HuH-7.5 (cell line): ENCODE measurements around the gene RAPSN.
A peak's percentile ranks its signal among the peaks of the same experiment; 100 is the strongest.

Experiments
- DNase-seq: peaks from one replicate; pipeline ENCODE4 v3.0.0; 2011; ENCODE audit warnings: low spot score

Gene RAPSN

GRCh38 chr11:47431356-47432083 lies 17.4 kb downstream of the RAPSN start:
- no peak for DNase-seq

DNA sequence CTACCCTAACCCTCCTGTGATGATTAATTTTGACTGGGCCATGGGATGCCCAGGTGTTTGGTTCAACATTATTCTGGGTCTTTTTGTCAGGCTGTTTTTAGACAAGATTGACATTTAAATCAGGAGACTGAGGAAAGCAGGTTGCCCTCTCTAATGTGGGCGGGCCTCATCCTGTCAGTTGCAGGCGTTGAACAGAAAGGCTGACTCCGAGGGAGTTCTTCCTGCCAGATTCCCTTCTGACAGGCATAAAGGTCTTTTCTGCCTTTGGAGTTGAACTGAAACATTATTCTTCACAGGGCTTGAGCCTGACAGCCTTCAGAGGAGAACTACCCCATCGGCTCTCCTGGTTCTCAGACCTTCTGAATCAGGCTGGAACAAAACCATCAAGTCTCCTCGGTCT lies 18.4 kb downstream of the RAPSN start:
- DNase-seq, result no peak

DNA sequence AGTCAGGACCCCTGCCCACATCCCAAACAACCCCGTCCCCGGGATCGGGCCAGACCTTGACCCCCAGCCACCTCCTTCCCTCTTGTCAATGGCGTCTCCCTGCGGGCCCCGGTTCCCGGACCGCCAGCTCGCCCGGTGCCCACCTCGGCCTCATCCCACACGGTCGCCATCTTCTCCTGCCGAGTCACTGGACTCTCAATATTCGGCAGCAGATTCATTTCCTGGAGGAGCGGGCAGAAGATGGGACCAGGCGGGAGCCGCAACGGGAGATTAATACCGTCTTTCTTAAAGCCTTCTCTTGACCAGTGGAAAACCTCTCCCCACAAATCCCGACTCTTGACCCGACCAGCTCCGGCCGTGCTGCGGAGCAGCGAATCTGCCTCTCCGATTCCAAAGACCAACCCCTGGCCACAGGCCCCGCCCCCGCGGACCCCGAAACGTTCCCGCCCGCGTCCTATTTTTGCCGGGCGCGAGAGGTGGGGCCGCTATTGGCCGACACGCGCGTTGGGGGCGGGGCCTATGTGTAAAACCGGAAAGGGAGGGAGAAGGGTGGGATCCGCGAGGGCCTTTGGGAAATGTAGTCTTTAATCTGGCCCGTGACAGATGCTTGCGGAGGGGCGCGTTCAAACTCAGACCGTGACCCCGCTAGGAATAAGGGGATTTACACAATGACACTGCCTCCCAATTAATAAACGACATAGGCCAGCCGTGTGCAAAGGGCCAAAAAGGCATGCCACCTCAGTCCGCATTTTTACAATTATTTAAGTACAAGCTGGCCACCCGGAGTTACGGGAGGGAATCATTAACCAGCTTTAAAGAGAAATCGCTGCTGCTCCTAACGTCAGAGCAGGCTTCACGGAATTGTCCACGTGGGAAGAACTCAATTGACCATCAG lies 22.6 kb downstream of the RAPSN start, which contains the start of gene PSMC3:
Gene PSMC3 (minus strand): TSS at position 378 of the 895 bp plus-strand sequence. CDS start 160 bp downstream, at position 218.
- DNase-seq, result peak; percentile 85

DNA sequence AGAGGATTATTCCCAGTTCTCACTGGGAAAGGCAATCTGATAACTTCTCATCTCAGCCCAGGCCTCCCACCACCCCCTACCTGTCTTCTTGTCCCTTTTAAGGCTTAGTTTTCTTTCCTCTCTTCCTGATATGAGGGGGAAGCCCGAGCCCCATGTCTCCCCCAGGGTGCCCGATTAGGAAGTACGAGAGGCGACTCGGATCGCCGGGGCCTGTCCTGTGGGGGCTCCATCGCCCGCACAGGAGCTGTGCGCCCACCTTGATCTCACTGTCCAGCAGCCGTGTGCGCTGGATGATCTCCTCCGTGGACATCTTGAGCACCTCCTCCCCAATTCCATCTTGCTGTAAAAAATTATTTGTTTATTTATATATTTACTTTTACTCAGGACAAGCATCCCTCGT lies 23.3 kb downstream of the RAPSN start:
- no peak for DNase-seq

DNA sequence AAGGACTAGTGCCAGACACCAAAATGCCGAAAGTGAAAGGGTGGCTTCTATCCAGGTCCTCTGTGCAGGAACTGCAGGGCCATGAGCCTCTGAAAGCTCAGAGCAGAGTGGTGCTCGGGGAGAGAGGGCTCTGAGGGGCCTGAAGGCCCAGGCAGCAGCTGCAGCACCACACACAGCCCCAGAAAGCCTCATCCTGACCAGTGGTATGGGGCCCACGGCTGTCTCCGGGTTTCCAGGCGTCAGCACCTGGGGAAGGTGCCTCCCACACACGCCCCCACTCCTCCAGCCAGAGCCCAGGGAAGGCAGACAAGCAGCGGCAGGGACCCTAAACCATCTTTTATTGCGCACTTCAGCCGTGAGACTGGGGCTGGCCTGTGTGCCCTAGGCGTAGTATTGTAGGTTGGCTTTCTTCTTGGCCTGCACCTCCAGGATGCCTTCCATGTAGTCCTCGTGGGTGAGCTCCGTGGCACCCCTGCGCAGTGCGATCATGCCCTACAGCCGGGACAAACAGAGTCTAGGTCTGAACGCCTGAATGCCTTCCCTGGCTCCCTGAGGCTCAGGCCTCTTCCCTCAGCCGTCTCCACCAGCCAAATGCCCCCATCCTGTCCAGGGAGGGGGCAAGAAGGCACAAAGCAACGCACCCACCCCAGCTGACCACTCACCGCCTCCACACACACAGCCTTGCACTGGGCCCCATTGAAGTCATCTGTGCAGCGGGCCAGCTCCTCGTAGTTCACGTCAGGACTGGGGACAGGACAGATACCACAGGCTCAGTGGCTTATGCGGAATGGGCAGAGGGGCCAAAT lies 30.3 kb downstream of the RAPSN start:
- no peak for DNase-seq

DNA sequence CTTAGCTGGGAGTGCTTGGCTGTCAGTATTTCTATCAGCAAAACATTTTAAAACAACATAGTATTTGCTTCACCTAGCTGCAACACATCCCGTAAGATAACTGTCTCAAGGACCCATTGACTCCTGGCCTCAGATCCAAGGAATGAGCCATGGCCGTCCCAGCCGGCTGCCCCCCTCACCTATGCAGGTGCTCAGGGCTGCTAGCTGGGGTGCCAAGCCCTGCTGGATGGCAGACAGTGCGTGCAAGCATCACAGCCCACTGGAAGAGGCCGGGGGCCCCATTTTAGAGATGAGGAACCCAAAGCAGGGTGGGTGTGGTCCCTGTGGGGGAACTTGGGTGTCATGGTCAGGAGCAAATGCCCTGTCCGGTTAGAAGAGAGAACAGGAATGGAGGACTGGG lies 31.2 kb downstream of the RAPSN start:
- no peak for DNase-seq

DNA sequence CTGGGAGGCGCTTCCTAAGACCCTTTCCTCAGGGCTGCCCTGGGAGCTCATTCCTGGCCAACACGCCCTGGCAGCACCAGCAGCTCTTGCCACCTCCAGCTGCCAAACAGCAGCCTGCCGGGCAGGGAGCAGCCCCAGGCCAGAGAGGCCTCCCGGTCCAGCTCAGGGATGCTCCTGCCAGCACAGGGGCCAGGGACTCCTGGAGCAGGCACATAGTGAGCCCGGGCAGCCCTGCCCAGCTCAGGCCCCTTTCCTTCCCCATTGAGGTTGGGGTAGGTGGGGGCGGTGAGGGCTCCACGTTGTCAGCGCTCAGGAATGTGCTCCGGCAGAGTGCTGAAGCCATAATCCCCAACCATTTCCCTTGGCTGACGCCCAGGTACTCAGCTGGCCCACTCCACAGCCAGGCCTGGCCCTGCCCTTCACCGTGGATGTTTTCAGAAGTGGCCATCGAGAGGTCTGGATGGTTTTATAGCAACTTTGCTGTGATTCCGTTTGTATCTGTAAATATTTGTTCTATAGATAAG lies 32.9 kb downstream of the RAPSN start:
- no peak for DNase-seq

- DNase-seq, result no peak
Measured at GRCh38 chr11:47415091-47415854, 33.7 kb downstream of the RAPSN start.

GRCh38 chr11:47414685-47415070 lies 34.3 kb downstream of the RAPSN start:
- DNase-seq, result no peak

DNA sequence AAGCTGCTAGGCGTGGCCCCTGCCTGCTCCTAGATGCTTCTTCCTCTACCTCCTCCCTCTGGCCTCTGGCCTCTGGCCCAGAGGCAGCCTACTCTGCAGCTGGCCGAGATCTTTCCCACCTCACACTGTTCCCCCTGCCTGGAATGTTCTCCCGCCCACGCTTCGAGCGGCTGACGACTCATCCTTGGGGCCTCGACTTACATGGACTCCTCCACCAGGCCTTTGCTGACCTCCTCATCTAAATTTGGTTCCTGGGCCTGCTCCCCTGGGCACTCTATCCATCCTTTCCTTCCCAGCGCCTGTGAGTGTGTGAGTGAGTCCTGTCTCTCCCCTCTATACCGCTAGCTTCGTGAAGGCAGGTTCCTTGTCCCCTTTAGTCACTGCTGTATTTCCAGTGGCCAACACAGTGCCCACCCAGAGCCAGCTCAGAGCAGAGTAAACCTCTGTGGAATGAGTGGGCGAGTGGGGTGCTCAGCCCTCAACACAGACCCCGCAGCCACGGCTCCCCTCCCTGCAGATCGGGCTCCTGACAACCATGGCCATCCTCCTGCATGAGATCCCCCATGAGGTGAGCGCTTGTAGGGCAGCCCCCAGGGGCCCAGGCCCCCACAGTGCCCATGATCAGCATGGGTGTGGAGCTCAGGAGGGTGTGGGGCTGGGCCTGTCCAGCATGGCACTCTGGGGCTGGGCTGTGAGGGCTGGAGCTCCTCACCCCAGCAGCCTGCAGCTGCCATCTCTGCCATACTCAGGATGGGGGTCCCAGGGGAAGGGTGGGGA lies 34.8 kb downstream of the RAPSN start:
- no peak for DNase-seq

DNA sequence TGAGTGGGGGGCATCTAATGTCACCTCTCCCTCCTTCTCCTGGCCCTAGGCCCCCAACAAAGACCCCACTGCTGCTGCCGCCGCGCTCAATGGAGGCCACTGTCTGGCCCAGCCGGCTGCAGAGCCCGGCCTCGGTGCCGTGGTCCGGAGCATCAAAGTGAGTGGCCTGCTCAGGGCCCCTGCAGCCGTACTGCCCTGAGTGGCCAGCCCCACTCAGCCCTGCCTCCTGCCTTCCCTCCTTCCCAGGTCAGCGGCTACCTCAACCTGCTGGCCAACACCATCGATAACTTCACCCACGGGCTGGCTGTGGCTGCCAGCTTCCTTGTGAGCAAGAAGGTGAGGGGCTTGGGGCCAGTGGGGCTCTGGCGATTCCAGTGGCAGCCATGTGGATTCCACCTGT lies 35.6 kb downstream of the RAPSN start:
- DNase-seq, result no peak

GRCh38 chr11:47411884-47412746 lies 36.8 kb downstream of the RAPSN start:
- peak; percentile 84 for DNase-seq

DNA sequence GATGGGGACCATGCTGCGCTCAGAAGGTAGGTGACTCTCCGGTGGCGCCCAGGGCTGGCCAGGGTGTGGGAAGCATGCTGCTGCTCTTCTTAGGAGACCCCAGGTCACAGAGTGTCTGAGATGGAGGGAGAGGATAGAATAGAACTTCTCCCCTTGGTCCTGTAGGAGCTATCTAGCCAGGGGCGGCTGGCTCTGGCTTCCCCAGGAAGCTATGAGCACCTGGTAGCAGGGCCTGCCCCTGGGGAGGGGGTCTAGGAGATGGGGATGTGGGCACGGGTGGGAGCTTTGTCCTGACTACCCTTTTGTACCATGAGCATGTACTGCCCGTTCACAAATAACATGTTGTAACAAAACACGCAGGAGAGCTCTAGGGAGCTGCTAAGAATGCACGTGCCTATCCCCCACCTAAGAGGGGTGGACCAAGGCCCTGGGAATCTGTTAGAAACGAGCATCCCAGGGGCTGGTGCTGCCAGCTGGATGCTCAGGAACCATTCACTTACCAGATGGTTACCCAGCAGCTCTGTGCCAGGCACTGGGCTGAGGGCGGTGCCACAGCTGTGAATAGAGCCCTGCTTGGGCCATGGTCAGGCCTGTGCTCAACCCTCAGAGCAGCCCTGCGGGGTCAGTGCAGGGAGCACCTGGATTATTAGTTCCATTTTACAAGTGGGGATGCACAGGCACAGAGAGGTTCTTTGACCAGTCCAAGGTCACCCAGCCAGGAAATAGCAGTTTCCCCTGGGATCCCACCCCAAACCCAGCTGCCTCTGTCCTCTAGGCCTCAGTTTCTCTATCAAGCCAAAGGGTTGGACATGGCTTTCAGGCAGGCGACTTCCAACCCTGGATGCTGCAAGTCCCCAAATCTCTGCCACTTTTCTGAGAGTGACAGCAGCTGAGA lies 38.3 kb downstream of the RAPSN start:
- DNase-seq, result no peak

GRCh38 chr11:47409440-47410369 lies 39.2 kb downstream of the RAPSN start:
- DNase-seq, result no peak

DNA sequence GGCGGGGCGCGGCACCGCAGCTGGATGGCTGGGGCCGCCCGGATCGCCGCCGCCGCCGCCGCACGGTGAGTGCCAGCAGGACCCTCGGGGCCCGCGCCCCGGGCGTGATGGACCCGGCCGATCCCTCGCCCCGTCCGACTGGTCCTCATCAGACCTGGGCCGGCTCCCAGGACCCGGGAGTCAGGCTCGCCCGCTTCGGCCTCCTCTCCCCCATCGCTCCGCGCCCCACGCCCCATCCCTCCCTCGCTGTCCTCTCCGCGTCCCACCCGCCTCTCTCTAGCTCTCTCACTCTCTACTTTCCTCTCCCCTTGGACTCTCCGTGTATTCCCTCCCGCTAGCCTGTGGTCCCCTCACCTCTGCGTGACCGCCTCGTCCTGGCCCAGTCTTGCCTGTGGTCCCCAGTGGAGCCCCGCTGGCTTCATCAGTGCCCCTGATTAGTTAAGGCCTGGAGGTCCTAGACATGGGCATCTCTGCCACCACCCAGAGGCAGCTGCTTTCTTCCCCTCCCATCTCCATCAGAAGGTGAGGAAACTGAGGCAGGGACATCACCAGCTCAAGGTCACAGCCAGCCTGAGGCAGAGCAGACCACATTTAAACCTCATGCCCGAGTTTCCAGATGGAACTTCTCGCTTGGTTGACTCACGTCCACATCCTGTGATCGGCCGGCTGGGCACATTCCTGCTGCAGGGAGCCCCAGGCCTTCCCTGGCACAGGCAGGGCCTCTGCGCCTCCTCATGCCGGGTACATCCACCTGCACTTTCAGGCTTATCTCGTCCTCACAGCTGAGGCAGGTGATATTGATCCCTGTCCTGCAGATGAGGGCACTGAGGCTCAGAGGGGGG lies 40.1 kb downstream of the RAPSN start:
- DNase-seq, result no peak
